Smooth muscle cell of the brain vasculature (primary cell): ENCODE results near the gene IL18BP.

Experiments used
- DNase-seq: peaks from one replicate; pipeline ENCODE4 v3.0.0-alpha.2; 2012; ENCODE audit warnings: low read depth, low spot score

The IL18BP gene

DNA sequence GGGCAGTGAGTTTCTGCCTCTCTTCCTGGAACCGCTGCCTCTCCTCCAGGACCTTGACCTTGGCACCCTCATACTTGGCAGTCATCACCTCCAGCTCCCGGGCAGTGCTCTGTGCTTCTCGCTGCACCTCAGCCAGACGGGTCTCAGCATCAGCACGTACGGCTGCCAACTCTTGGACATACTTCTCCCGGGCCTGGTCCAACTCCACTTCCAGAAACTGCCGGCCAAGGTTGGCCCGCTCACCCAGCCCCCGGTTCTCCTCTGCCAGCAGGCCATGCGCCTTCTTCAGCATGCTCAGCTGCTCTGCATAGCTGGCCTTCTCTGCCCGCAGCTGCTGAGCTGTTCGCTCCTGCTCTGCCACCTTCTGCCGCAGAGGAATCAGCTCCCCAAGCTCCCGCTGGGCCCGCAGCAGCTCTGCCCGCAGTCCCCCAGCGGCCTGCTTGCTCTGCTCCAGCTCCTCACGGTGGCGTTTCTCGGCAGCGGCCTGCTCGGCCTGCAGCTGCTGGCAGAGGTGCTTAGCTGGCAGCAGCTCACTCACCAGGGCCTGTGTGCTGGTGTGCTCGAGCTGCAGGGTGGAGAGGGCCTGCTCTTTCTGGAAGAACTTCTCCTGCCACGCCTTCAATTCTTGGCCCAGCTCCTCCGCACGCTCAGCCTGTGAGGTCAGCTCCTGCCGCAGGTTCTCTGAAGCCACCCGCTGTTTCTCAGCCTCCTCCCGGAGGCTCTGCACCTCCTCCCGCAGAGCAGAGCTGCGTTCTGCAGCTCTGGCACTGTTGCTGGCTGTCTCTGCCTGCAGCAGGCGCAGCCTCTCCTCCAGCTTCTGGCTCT is 14.4 kb downstream of the IL18BP start:
- no peak for DNase-seq

DNA sequence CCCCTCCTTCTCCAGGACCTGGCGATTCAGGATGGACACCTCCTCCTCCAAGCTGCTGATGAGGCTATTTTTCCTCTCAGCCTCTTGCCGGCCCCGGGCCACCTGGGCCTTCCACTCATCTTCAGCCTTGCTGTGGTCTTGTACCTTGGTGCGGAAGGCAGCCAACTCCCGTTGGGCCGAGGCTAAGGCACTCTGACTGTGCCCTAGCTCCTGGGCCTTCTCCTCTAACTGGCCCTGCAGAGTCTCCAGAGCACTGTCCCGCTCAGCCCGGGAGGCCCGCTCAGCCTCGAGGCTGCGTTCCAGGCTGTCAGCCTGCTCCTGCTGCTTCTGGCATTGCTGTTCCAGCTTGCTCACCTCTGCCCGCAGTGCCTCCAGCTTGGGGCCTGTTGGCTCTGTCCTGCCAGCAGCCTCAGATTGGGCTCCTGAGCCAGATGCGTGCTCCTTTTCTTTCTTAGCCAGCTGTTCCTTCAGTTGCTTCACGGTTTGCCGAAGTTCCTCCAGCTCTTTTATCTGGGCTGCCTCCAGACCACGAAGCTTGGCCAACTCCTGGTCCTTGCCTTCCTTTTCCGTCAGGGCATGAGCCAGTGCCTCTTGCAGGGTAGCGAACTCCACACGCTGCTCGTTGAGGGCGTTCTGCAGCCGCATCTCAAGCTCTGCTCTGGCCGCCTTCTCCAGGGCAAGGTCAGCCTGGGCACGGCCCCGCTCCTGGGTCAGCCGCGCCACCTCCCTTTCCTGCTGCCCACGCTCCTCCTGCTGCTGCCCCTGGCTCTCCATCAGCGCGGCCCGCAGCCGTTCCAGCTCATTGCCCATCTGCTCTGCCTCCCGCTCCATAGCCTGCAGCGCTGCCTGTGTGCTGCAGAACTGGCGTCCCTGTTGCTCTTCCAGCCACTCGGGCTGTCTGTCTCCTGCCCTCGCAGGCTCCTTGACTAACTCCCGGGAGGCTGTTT is 15.3 kb downstream of the IL18BP start:
- DNase-seq: no peak

DNA sequence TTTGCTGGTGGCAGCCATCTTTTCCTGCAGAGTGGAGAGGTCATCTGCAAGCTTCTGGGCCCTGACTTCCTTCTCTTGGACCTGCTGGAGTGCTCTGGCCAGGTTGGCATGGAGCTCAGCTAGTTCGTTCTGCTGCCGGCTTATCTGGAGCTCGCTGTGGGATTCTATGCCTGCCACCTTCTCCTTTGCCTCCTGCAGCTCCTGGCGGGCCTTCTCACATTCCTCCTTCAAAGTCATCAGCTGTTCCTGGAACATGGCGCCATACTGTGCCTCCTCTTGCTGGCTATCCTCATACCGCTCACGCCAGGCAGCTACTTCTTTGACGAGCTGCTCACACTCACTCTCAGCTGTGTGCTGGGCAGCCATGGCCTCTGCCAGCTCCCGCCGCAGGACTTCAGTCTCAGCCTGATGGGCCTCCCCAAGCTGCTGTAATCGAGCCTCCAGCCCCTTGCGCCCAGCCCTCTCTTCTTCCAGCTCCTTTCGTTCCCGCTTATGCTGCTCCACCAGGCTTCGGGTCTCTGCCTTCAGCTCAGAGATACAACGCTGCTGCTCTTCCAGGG is 16.1 kb downstream of the IL18BP start:
- DNase-seq: no peak

DNA sequence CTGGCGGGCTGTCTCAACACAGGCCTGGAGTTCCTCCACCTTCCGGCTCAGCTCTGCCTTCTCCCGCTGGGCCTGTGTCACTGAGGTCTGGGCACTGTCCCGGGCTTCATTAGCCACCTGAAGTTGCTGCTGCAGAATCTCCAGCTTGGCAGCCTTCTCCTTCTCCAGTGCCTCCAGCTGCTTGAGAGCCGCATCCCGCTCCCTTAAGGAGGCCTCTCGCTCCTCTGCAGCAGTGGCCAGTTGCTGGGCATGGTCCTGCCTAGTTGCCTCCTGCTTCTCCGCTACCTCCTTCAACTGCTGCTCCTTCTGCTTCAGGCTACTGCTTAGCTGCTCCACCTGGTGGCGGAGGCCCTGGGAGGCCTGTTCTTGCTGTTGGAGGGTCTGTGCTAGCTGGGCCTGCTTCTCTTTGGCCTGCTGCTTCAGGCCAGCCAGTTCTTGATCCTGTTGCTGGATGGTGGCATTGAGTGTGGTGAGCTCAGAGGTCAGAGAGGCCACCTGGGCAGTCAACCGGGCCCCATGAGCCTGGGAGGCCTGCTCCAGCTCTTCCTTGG is 16.9 kb downstream of the IL18BP start:
- DNase-seq: no peak

DNA sequence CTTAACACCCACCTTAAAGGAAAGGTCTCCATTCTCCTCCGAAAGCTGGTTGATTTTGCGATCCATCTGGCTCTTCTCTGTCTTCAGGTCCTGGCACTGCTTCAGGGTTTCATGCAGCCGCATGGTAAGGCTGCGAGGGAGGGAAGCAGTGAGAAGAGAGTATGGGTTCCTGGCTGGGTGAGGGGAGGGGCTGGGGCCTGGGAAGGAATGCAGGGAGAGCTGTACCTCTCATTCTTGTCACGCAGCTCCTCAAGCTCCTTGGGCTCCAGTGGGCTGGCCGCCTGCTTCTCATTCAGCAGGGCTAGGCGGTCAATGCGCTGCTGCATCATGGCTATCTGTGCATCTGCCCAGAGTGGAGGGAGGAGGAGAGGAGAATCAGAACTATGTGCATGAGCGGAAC is 19.5 kb downstream of the IL18BP start:
- no peak for DNase-seq

DNA sequence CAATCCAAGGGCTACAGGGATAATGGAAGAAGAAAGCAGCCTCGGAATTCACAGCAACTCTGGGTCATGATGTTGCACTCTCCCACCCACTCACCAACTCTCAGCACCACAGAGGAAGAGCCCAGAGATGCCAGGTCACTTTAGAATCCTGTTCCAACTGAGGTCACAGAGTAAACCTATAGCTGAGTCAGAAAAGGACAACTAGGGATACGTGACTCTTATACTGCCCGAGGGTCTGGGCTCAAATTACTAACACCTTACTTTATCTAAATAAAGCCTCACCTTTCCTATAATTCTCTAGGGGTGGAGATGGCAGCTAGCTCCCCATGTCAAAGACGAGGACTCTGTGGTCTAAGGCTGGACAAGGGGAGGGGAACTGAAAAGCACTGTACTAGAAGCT is 24.6 kb downstream of the IL18BP start:
- DNase-seq: no peak

GRCh38 chr11:72024069-72024754 is 25.5 kb downstream of the IL18BP start:
- DNase-seq: no peak

DNA sequence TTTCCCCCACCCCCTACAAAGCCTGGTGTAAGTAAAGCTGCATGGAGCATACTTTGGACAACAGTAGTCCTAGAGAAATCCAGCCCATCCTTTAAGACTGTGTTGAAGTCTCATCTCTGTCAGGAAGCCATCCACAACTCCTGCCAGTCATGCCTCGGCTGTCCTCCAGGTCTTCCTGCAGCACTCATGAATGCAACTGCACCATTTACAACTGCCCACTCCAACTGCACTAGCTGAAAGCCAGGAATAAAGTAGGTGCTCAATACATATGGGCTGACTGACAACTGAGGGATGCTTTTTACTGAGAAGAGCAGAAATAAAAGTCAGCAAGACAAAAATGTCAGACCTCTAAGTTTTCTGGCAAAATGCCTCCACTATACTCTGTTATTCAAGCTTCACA is 27.4 kb downstream of the IL18BP start:
- DNase-seq: no peak

DNA sequence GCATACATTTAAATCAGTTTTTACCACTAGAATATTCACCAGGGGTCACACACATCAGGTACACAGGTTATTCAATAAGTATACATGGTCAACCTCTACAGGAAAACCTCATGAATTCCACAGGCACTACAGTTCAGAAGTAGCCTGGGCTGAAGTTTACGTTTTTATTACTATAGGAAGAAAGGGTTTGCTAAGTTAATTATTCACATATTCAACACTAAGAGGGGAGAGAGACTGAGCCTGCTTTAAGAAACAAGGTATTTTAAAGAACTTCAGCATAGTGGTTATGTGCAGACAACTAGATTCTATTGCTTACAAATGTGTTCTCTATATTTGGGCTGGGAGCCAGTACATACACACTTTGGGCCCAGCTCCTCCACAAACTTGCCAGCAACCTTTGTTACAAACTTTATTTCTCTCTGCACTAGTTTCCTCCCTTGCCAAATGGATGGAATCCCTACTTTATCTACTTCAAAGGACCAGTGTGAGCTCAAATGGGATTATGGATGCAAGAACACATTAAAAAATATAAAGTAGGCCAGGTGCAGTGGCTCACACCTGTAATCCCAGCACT is 31.9 kb downstream of the IL18BP start:
- no peak for DNase-seq

- no peak for DNase-seq
Measured at GRCh38 chr11:72036687-72037086, 38.0 kb downstream of the IL18BP start.

- DNase-seq: no peak
Measured at GRCh38 chr11:72037554-72038311, 39.0 kb downstream of the IL18BP start.

DNA sequence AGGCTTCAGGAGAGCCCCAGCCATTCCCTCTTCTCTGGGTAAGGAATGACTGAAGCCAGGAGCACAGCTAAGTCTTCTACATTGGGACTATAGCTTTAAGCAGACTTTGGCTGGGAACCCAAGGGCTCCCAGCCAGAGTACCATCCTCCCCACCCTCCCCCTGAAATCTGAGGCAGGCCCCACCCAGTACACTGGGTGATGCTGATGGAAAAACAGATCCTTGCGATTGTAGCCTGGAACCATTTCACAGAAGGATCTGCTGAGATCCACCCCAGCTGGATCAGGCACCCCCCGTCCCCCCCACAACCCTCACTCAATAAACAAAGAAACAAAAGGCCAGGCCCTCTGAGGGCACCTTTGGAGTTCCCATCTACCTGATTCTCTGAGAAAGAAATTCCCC is 39.8 kb downstream of the IL18BP start:
- peak; percentile 36 for DNase-seq

DNA sequence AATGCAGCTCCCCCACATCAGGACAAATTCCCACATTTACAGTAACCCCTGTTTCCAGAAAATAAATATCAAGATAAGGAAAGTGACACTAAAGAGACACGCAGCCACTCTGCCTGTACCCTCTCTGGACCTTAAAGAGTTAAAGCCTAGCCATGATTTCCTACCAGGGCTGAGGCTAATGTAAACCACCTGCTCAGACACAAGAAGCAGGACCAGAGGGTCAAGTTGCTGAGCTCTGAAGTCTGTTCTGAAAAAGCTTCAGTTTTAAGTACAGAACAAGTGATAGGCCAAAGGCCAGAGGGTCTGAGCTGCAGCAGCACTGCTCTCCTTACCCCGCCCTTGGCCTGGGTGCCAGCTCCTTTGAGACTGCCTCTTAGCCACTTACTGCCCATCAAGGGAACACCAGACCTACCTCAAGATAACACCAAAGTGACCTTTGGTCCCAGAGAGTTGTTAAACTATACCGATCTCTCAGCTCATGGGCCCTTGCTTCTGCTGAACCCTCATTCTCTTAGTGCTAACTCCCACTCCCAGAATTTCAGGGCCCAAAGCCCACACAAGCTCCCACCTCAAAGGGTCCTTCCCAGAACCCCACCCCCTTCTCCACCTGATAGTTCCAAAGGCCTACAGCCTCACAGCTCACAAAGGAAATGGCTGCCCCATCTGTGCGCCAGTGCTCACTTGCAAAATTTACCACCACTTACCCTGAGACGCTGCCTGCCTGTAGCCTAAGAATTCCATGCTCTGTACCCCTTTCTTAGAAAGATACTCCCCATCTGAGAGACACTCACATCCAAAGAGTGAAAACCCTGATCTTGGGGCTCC is 40.5 kb downstream of the IL18BP start:
- DNase-seq: no peak

DNA sequence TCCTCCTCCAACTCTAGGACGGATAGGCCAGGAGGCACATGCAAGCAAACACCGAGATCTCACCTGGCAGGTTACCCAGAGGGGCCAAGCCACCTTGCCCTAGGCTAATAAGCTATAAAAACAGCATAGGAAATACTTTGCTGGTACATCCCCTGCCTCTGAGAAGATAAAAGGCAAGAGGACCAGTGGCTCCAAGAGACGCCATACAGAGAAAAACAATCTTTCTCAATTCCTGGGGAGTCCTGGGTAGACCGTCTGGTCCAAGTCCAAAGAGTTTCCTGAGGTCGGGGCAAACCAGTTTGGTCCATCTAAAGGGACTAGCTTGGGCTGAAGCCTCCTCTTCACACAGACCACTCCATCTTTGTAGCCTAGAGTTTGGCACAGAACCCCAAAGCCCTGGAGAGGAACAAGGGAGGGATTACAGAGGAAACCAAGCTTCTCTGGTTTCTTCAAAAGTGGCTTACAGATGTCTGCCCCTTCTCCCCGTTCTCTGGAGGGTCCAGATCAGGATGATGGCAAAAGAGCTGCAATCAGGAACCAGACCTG is 41.2 kb downstream of the IL18BP start:
- DNase-seq: no peak

- peak; percentile 88 for DNase-seq
Measured at GRCh38 chr11:72040491-72041363, 42.0 kb downstream of the IL18BP start.

DNA sequence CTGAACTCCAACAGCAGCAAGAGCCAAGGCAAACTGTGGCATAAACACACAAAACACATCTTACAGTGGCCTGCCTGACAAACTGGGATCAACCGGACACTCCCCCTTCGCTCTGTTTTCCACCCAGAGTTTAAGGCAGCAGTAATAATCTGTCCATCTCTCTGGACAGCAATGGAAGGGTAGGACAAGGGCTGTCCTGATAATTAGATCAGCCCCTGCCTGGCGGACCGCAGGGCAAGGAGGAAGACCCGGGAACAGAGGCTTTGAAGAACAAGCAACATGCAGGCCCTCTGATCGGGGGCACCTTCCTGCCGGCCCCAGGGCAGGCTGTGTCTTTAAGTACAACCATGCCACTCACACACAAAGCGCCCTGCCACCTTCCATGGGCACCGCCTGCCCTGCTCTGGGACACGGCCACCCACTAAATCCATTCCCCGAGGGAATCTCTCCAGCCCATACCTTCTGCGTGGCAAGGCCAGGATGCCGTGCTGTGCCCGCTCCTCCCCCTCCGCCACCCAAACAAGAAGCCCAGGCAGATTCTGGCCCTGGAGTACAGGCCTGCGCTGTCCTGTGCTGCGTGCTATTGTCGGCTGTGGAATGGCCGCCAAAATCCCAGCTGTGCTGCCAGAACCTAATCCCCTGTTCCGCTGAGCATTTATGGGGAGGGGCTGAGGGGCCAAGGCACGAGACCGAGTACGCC is 42.8 kb downstream of the IL18BP start:
- peak; percentile 49 for DNase-seq

DNA sequence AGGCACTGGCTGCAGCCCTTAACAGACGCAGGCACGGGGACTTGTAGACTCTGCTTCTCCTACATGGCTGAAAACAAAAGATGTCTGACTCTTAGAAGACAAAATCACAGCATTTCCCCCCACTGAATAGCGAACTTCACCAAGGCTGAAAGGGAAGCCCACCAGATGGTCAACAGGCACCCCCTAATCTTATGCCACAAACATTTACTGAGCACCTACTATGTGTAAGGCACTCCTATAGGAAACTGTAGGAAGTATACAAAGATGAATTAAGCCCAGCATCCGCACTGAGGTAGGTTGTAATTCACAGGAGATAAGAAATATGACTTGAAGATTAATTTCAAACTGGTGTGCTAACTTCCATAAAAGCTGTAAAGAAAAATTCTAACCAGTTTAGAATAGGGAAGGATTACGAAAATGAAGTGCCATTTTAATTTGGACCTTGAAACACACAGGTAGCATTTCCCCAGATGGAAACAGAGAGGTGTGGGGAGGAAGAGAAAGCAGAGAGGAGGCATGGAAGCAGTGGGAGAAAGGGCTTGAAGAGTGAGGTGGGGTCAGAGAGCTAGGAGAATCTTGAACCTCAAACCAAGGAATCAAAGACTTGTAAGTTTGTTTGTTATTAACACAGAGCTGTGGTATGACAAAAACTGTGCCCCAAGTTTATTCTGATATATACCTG is 43.5 kb downstream of the IL18BP start:
- DNase-seq: no peak
